Sciatic nerve (tissue), 2 donors: ENCODE results near the gene SERPINA12. TPM values are rescaled to one million over a fixed set of nuclear protein-coding genes. Genes with fewer than 3 reads are reported as not detected.
A peak's percentile ranks its signal among the peaks of the same experiment; 100 is the strongest.
"Not testable (repeated sequence)": the region's sequence is repeated elsewhere in the genome, so short reads cannot be mapped to it uniquely, and the experiment has no call there.

Experiments used
- ATAC-seq: fragments of 200-7000 bp; cut with Tn5 transposase; one replicate; pipeline ENCODE4 v1.9.1; 2020; ENCODE audit warnings: mild to moderate bottlenecking, moderate library complexity
- DNase-seq: peaks from one replicate; pipeline ENCODE4 v3.0.0-alpha.2; 2020; ENCODE audit warnings: low spot score
- intact Hi-C: fragments of 100-400 bp; cut with DNase I; formaldehyde crosslinking; loops from one replicate; pipeline ENCODE4 v1.14.2; 2022
- total RNA-seq: library from RNA; stranded (reverse); fragmentation: NEBNext Ultra II Directional; extraction: Animal tissue kit (Norgen Biotek cat#: 25700); gene quantifications from one replicate; pipeline ENCODE4 v1.2.1, GENCODE V29; 2021
- donor health status: DM: no; HTN: no; CAD: no.
- donor health status: DM: no; HTN: no; CAD: no.

Gene SERPINA12
- total RNA-seq, 1 donor from 2014 or later = not detected

- no peak for ATAC-seq
- DNase-seq = no peak
- intact Hi-C loops = no loop called here
Observed at GRCh38 chr14:94500264-94500663, 9.0 kb downstream of the SERPINA12 start.

DNA sequence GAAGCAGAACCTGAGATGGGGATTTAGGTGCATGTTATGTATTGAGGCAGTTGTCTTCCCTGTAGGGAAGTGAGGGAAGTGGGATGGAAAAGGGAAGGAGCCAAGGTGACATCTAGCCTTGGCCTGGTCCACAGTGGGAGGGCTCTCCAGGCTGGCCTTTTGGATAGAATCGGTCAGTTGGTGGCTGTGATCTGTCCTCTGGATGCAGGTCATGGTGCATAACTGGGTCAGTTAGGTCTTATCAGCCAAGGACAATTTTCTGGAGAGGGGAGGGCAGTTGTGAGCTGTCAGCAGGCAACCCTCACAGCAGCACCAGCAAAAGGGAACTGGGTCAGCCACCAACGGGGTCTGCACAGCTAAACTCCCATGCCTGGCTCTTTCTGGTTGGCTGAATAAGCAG is 9.6 kb downstream of the SERPINA12 start:
- DNase-seq (no peak), ATAC-seq (no peak)
- intact Hi-C loops = no loop called here

DNA sequence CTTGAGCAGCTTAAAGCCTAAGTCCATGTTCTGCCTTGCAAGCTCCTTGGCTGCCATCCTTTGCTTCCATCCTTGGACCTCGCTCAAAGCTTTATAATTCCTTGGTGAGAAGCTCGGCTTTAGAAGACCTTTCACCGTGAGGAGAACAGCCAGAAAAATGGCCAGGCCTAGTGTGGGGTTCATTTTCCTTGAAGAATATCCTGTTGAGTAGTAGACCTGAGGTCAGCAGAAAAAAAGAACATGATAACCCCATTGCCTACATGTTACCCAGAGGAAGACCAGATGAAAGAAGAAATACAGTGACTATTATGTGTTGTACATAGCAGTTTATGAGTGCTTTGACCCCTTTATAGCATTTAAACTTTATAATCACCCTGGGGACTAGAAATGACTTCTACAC is 11.1 kb downstream of the SERPINA12 start:
- DNase-seq (no peak), ATAC-seq (no peak)
- intact Hi-C loops = no loop called here

DNA sequence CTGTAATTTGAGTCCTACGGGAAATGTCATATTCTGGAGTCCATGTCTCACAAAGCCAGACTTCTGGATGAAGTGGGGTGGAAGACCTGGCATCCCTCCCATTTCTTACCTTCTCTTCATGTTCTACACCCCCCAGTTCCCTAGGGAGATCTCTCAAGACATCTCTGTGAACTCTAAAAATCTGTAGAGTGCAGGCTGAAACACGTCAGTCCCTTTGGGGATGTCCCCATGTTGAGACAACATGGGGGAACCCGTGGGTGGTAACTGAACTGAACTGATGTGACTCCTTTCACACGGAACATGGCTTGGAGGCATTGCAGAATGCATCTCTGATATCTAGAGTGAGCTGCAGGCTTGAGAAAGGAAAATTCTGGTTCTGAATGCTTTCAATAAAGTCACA is 15.2 kb downstream of the SERPINA12 start:
- ATAC-seq (no peak), DNase-seq (no peak)
- intact Hi-C loops = no loop called here

- intact Hi-C loops = no loop called here
- DNase-seq (no peak), ATAC-seq (no peak)
Observed at GRCh38 chr14:94491511-94491910, 17.8 kb downstream of the SERPINA12 start.

DNA sequence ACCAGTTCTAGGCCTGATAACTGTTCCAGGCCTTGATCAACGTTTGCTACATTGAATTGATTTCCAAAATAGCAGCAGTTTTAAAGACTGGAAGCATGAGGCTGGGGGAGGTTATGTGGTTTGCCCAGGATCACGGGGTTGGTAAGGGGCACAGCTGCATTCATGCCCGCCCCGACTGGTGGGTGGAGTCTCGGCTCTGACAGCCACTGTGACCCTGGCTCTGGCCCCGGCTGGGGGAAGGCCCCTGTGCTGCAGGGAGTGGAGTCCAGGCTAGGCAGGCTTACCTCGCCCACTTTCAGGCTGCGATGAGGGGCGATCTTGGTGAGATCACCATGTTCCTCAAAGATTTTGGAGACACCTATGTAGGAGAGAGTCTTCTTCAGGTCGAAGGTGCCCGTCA is 19.9 kb downstream of the SERPINA12 start:
- DNase-seq = no peak
- ATAC-seq = no peak
- intact Hi-C loops = loop anchor here (5.0 to 10.0 kb wide), 2 partner anchors 135 to 342 kb away; no protein-coding TSS in a partner anchor

GRCh38 chr14:94486883-94487282 is 22.4 kb downstream of the SERPINA12 start:
- ATAC-seq = no peak
- intact Hi-C loops = loop anchor here (5.0 to 10.0 kb wide), 2 partner anchors 132 to 340 kb away; no protein-coding TSS in a partner anchor
- no peak for DNase-seq

DNA sequence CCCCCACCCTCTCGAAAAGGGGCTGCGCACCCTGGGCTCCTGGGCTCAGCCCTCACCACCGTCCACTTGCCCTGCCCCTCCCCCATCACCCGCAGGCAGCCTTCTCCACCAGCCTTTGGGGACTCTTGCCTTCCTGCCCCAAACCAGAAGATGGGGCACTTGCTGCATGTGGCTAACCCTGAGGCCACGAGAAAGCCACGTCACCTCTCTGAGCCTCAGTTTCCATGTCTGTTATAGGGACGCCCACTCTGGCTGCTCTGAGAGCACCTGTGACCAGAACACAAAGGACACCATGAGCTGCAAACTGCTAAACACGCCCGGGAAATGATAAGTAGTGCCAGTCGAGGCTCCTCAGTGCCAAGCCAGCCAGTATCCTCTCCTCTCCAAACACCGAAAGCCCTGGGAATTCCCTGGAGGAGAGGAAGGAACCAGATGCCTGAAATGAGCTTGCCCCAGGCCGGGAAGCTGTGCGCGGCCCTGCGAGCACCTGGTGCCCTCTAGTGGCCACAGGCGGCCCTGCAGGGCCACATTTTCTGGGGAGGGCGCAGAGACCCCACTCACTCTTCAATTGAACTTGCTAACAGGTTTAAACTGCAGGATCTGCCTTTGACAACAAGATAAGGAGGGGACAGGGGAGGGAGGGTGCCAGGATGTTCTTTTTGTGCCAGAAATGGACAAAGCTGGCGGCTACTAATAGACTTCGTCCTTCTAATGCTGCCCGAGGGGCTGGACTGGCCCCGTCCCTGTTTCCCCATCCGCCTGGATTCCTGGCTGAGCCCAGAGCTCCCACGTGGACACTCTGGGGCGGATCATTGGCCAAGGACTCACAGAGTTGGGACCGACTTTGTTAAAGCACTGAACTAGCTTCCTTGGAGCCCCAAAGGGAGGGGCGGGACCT is 23.1 kb downstream of the SERPINA12 start:
- intact Hi-C loops = loop anchor here (5.0 to 10.0 kb wide), 2 partner anchors 131 to 339 kb away; no protein-coding TSS in a partner anchor
- ATAC-seq = peak; percentile 86
- DNase-seq = peak; percentile 77

- DNase-seq (no peak), ATAC-seq (no peak)
- intact Hi-C loops = loop anchor here (10.0 kb wide), 1 partner anchor 130 kb away; no protein-coding TSS in a partner anchor
Observed at GRCh38 chr14:94484481-94484880, 24.8 kb downstream of the SERPINA12 start.

DNA sequence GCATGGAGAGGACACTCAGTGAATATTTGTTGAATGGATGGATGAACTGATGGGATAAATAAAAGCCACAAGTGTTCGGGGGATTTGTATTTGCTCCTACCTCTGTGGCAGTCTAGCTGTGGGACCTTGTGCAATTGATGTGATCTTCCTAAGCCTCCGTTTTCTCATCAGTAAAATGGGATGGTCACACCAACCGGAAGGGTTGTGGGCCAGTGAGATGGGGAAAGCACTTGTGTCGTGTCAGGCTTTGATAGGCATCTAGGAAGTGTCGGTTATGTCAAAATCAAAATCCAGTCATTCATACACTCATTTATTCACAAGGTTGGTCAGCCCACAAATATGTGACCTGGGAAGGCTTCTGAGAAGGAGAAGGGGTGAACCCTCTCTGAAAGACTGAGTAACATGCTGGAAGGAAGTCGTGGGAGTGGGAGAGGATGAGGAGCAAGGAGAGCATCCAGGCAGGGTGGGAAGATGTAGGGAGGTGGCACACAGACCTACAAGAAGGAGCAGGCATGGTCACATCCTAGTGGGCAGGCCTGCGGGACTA is 25.5 kb downstream of the SERPINA12 start:
- DNase-seq (no peak), ATAC-seq (no peak)
- intact Hi-C loops = loop anchor here (10.0 kb wide), 1 partner anchor 129 kb away; no protein-coding TSS in a partner anchor

GRCh38 chr14:94483071-94483451 is 26.2 kb downstream of the SERPINA12 start:
- no peak for ATAC-seq
- intact Hi-C loops = loop anchor here (10.0 kb wide), 1 partner anchor 128 kb away; no protein-coding TSS in a partner anchor
- no peak for DNase-seq

- intact Hi-C loops = loop anchor here (10.0 kb wide), 1 partner anchor 128 kb away; no protein-coding TSS in a partner anchor
- ATAC-seq, DNase-seq: not testable (repeated sequence)
Observed at GRCh38 chr14:94482132-94483070, 26.9 kb downstream of the SERPINA12 start.

DNA sequence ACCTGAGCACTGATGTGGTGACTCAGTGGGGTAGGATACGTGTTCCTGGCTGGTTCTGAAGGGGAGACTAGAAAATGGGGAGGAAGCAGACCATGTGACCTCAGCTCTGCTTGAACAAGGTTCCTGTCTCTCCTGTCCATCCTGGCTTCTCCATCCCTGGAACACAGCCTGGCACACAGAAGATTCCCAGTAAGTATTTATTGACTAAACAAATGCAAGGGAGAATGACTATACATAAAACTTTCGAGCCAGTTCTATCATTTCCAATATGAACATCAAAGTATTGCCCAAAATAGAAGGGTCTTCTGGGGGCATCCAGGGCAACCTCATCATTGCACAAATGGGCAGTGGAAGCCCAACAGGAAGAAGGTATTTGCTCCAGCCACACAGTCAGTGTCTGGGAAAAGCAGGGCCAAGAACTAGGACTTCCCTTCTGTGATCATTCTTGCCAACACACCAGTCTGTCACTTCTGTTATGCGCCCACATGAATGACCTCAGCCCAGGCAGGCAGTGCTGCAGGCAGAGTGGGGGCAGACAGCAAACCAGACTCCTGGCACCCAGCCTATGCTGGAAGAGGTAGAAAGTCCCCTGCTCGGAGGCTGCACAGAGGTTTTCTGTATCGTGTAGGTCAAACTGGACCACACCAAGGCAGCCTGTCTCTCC is 27.7 kb downstream of the SERPINA12 start:
- DNase-seq = no peak
- ATAC-seq = no peak
- intact Hi-C loops = loop anchor here (10.0 kb wide), 1 partner anchor 127 kb away; no protein-coding TSS in a partner anchor

GRCh38 chr14:94480809-94481208 is 28.5 kb downstream of the SERPINA12 start:
- DNase-seq = no peak
- no peak for ATAC-seq
- intact Hi-C loops = loop anchor here (10.0 kb wide), 1 partner anchor 126 kb away; no protein-coding TSS in a partner anchor

- ATAC-seq (no peak), DNase-seq (no peak)
- intact Hi-C loops = no loop called here
Observed at GRCh38 chr14:94478420-94478819, 30.8 kb downstream of the SERPINA12 start.

GRCh38 chr14:94476023-94476422 is 33.2 kb downstream of the SERPINA12 start, which contains the start of gene SERPINA9:
Gene SERPINA9, minus strand, starts transcription at chr14:94476197. Its CDS starts 6,357 bp downstream, at chr14:94469840.
- intact Hi-C loops = no loop called here
- ATAC-seq (no peak), DNase-seq (no peak)

- intact Hi-C loops = no loop called here
- DNase-seq (no peak), ATAC-seq (no peak)
Observed at GRCh38 chr14:94474581-94475031, 34.7 kb downstream of the SERPINA12 start.
